K562 (cell line): ENCODE data around the gene CHAC1. TPM values are rescaled to one million over a fixed set of nuclear protein-coding genes. Genes with fewer than 3 reads are reported as not detected.

Experiments
- ATAC-seq: fragments of 200-7000 bp; cut with Tn5 transposase; 3 replicates; pipeline ENCODE4 v1.9.1; 2020; ENCODE audit warnings: moderate library complexity
- BruUV-seq: library from RNA; stranded (reverse); fragments of 400-500 nt; replicated peaks from 2 replicates; lab custom pipeline; 2021; lab: Mats Ljungman, UMichigan
- CTCF ChIA-PET: fragments of 300-600 bp; formaldehyde crosslinking; extraction: SDS; loops from one replicate; lab custom pipeline; 2021; ENCODE audit warnings: low intra/inter-chr PET ratio; lab: Yijun Ruan, JAX
- POLR2A ChIA-PET: fragments of 300-600, 350-650 bp; sonication (Branson Sonifier 250); formaldehyde crosslinking; extraction: SDS; loops from one replicate; lab custom pipeline; 2021; ENCODE audit warnings: antibody characterized with exemption, inconsistent platforms; lab: Yijun Ruan, JAX
- DNase-seq, 4 experiments: peaks; one replicate each; pipeline versions ENCODE4 v3.0.0 to v3.0.0-alpha.2; 2011 to 2018; ENCODE audit warnings: low spot score in 3 of 4, mixed read lengths in 3 of 4; ENCODE audit errors: extremely low read depth in 1 of 4
- FAIRE-seq: peaks from 2 replicates; lab custom pipeline; 2011; peaks lifted over from hg19 to GRCh38; lab: Jason Lieb, UNC
- H2AFZ ChIP-seq: 2 replicates; pipeline ENCODE4 v1.6.0; 2011; ENCODE audit warnings: low read depth, low read length, control low read depth, inconsistent platforms
- H3K27ac ChIP-seq: fragments of 200-600 bp; 3 replicates; pipeline ENCODE4 v1.8.0; 2011; ENCODE audit warnings: low read depth, mild to moderate bottlenecking, control low read depth, inconsistent platforms, low read length, moderate library complexity, mixed read lengths; ENCODE audit errors: extremely low read depth
- H3K27me3 ChIP-seq, 2 experiments: fragments of 300-600 bp in 1 of 2; 2 replicates in 1 of 2; 3 replicates in 1 of 2; pipeline versions ENCODE4 v1.6.0 to v1.8.0; 2011; ENCODE audit warnings: inconsistent platforms in 2 of 2, low read length in 2 of 2, mild to moderate bottlenecking in 1 of 2, mixed read lengths in 1 of 2, moderate library complexity in 1 of 2; ENCODE audit not compliant: control insufficient read depth in 2 of 2, insufficient read depth in 2 of 2
- H3K36me3 ChIP-seq: fragments of 300-600 bp; 3 replicates; pipeline ENCODE4 v1.8.0; 2011; ENCODE audit warnings: mild to moderate bottlenecking, low read length, inconsistent platforms; ENCODE audit not compliant: control insufficient read depth, insufficient read depth
- H3K4me1 ChIP-seq, 2 experiments: fragments of 200-600 bp in 1 of 2; replicated peaks in 1 of 2; 2 replicates in 1 of 2; 3 replicates in 1 of 2; pipeline versions ENCODE4 v1.5.1 to v1.8.0; 2011; ENCODE audit warnings: inconsistent platforms in 2 of 2, low read length in 2 of 2, mild to moderate bottlenecking in 1 of 2, mixed read lengths in 1 of 2, moderate library complexity in 1 of 2; ENCODE audit not compliant: control insufficient read depth in 2 of 2, insufficient read depth in 2 of 2
- H3K4me2 ChIP-seq: 2 replicates; pipeline ENCODE4 v1.6.1; 2011; ENCODE audit warnings: low read length, control low read depth, inconsistent platforms, mixed read lengths; ENCODE audit not compliant: insufficient read depth
- H3K4me3 ChIP-seq: fragments of 200-600 bp; sonication (generic), shearing (Covaris generic); 2 replicates; pipeline ENCODE4 v1.5.1; 2016; ENCODE audit warnings: control low read depth, inconsistent platforms
- H3K79me2 ChIP-seq: fragments of 200-600 bp; 3 replicates; pipeline ENCODE4 v1.8.0; 2011; ENCODE audit warnings: low read length, inconsistent platforms; ENCODE audit not compliant: control insufficient read depth, insufficient read depth
- H3K9ac ChIP-seq, 2 experiments: 2 replicates each; pipeline versions ENCODE4 v1.6.0 to v1.6.1; 2011; ENCODE audit warnings: low read depth in 2 of 2, low read length in 2 of 2, control low read depth in 1 of 2, inconsistent platforms in 1 of 2, mild to moderate bottlenecking in 1 of 2, mixed read lengths in 1 of 2; ENCODE audit not compliant: insufficient read depth in 1 of 2
- H3K9me1 ChIP-seq: one replicate; pipeline ENCODE4 v1.6.0; 2011; ENCODE audit warnings: inconsistent platforms, mild to moderate bottlenecking, low read length, moderate library complexity; ENCODE audit not compliant: control insufficient read depth, insufficient read depth
- H3K9me3 ChIP-seq: replicated peaks from 2 replicates; pipeline ENCODE4 v1.5.1; 2011; ENCODE audit warnings: low read depth, low read length, inconsistent platforms; ENCODE audit not compliant: control insufficient read depth, insufficient read depth
- H4K20me1 ChIP-seq: replicated peaks from 2 replicates; pipeline ENCODE4 v1.6.1; 2011; ENCODE audit warnings: low read length, inconsistent platforms, mixed read lengths; ENCODE audit not compliant: control insufficient read depth, insufficient read depth
- CBFA2T3 ChIP-seq: fragments of 450-650 bp; IDR thresholded peaks from 2 replicates; pipeline ENCODE4 v1.6.1; 2017
- IFI16 ChIP-seq: fragments of 250-450 bp; sonication (Bioruptor Pico); IDR thresholded peaks from 2 replicates; pipeline ENCODE4 v2.1.2; 2022; ENCODE audit warnings: mild to moderate bottlenecking, inconsistent platforms
- SMAD4 ChIP-seq: fragments of 250-450 bp; sonication (Bioruptor Pico); conservative IDR thresholded peaks from 2 replicates; pipeline ENCODE4 v1.8.0; 2021; ENCODE audit warnings: inconsistent platforms, mild to moderate bottlenecking, moderate library complexity
- SNRNP70 ChIP-seq: fragments of 200-400 bp; formaldehyde crosslinking; optimal IDR thresholded peaks from 2 replicates; pipeline ENCODE3; 2017; ENCODE audit warnings: low read depth, low read length
- WGBS: fragments of 100-300 bp; shearing (Covaris generic); methylation state at CpG from one replicate; pipeline ENCODE4 v1.1.6; 2016; ENCODE audit warnings: low coverage, mixed read lengths; ENCODE audit not compliant: insufficient coverage; ENCODE audit errors: missing lambda C conversion rate; 5-methylcytosine and 5-hydroxymethylcytosine counted together
- in situ Hi-C: fragments of 300-500 bp; cut with MboI; formaldehyde crosslinking; loops from 4 replicates; pipeline ENCODE4 v1.15.0; 2018; ENCODE audit warnings: inconsistent platforms, mixed read lengths
- intact Hi-C: fragments of 100-400 bp; cut with micrococcal nuclease; formaldehyde crosslinking; loops from 2 replicates; pipeline ENCODE4 v1.14.2; 2022
- polyA plus RNA-seq, 8 experiments: library from polyadenylated mRNA; depleted of rRNA in 4 of 8; stranded (reverse) in 5 of 8; unstranded in 3 of 8; fragments of >200 nt; fragmentation: Nextera tagmentation in 2 of 8; fragmentation: Illumina TruSeq in 1 of 8; extraction: Ambion mirVana in 2 of 8; extraction: Trizol in 1 of 8; gene quantifications; 2 replicates each; pipeline versions ENCODE4 v1.2.1 to v1.2.3, GENCODE V29; 2011 to 2014; ENCODE audit warnings: inconsistent platforms in 1 of 8, missing spikeins in 1 of 8
- total RNA-seq, 7 experiments: library from RNA; depleted of rRNA in 6 of 7; stranded (reverse); fragments of >200 nt in 6 of 7; fragmentation: Illumina TruSeq in 2 of 7; extraction: Trizol in 2 of 7; gene quantifications; 2 replicates each; pipeline versions ENCODE4 v1.2.1 to v1.2.3, GENCODE V29; 2011 to 2021; ENCODE audit warnings: low replicate concordance in 1 of 7
- TF ChIP-seq, protein P1 (sequence below), 2 experiments: IDR thresholded peaks; 2 replicates each; pipeline ENCODE4 v1.6.1; 2011; ENCODE audit warnings: borderline replicate concordance in 1 of 2, control low read depth in 1 of 2, low read depth in 1 of 2, low read length in 1 of 2, mild to moderate bottlenecking in 1 of 2, mixed read lengths in 1 of 2, moderate library complexity in 1 of 2; ENCODE audit not compliant: insufficient read depth in 1 of 2, insufficient read length in 1 of 2, poor library complexity in 1 of 2, severe bottlenecking in 1 of 2; ENCODE audit errors: extremely low read depth in 1 of 2
- TF ChIP-seq, protein P2 (sequence below), 2 experiments: fragments of 450-650 bp in 1 of 2; sonication (generic) in 1 of 2; formaldehyde crosslinking in 1 of 2; IDR thresholded peaks in 1 of 2; conservative IDR thresholded peaks in 1 of 2; 2 replicates each; pipeline versions ENCODE4 v1.6.1 to v1.8.1; 2016 to 2023; ENCODE audit warnings: mild to moderate bottlenecking in 2 of 2, moderate library complexity in 2 of 2, inconsistent platforms in 1 of 2, missing genetic modification reagents in 1 of 2

The CHAC1 gene
- total and polyA plus RNA-seq, 9 of the 15 experiments (the other 6 are each of a cell fraction or from before 2014, with no cell fraction given): 0.47 to 39.0 (median 7.5) TPM

DNA sequence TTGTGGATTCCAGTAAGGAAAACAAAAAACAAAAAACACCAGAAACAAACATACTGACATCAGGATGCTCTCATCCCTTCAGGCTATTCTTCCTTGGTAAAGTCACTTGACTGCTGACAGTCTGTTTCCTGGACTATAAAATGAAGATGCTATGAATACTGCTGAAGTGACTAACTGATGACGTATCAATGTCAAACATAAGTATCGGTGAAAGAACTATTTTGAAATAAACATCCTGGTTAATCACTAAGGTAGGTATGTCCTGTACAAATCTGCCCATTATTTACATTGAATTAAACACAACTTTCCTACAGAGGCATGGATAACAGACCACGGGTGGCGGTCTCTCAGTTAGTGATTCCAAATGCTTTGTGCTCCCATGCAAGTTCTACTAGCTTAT is 45.9 kb downstream of the CHAC1 start:
- intact Hi-C loops (no loop called here), in situ Hi-C loops (no loop called here)
- no peak overlapping the region for H3K4me2 ChIP-seq
- FAIRE-seq (no peak), DNase-seq (no peak), ATAC-seq (no peak)
- CTCF ChIA-PET: no interaction called here
- WGBS: 100% methylated on average over 4 of the region's 4 CpGs
- no peaks in the 10 kb centered on the region for H3K9me1 ChIP-seq
- H3K9ac ChIP-seq: no peak overlapping the region
- BruUV-seq: no TSS peak
- H3K27me3 ChIP-seq: no peaks in the 10 kb centered on the region
- H3K79me2 ChIP-seq: no peaks in the 10 kb centered on the region
- no peaks in the 10 kb centered on the region for H3K4me1 ChIP-seq
- H3K4me3 ChIP-seq: no peak overlapping the region
- H4K20me1 ChIP-seq: no peaks in the 10 kb centered on the region
- no peak overlapping the region for H2AFZ ChIP-seq
- no peak for TF ChIP-seq SMAD4 (CRISPR knock-in tag)
- peaks cover 72% of the 10 kb centered on the region for H3K36me3 ChIP-seq
- POLR2A ChIA-PET: no interaction called here
- H3K27ac ChIP-seq: no peak overlapping the region
- H3K9me3 ChIP-seq: no peaks in the 10 kb centered on the region

DNA sequence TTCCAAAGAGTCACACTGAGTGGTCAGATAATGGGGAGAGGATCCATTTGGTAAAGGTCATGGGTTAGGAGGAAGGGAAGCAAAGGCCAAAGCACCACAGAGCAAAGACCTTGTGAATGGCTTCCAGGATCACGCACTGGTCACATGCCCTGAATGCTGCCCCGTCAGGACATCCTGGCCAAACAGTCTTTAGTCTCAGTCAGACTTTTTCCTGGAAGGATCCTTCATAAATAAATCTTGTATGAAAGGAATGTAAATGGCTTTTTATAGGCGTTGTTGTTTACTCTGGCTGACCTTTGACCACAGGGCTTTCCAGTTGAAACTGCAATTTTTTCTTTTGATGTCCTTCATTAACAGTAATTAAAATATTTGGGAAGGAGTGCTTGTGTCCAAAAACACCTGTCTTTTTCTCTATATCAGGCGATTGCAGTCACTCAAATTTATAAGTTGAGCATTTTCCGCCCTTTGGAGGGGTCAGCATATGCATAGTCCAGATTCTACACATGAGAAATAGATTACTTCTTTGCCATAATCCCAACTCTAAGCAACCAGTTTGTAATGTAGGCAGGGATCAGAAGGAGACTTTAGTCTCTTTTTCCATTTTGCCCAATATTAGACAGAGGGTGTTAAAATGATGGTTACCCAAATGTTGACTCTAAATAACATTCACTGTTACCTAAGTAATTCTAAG is 48.4 kb downstream of the CHAC1 start:
- H3K36me3 ChIP-seq: peaks cover 77% of the 10 kb centered on the region
- TF ChIP-seq, protein P1, sequence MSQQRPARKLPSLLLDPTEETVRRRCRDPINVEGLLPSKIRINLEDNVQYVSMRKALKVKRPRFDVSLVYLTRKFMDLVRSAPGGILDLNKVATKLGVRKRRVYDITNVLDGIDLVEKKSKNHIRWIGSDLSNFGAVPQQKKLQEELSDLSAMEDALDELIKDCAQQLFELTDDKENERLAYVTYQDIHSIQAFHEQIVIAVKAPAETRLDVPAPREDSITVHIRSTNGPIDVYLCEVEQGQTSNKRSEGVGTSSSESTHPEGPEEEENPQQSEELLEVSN (IDR thresholded peaks at IDR 0.05; ENCODE audit: borderline replicate concordance in 1 of 2, extremely low read depth in 1 of 2, insufficient read depth in 1 of 2, insufficient read length in 1 of 2, low read depth in 1 of 2, low read length in 1 of 2, poor library complexity in 1 of 2, severe bottlenecking in 1 of 2): no peak
- TF ChIP-seq CBFA2T3 (no peak), SNRNP70 (no peak), IFI16 (no peak)
- TF ChIP-seq, protein P2, sequence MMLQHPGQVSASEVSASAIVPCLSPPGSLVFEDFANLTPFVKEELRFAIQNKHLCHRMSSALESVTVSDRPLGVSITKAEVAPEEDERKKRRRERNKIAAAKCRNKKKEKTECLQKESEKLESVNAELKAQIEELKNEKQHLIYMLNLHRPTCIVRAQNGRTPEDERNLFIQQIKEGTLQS (IDR thresholded peaks at IDR 0.05): no peak
- TF ChIP-seq, protein P2 (CRISPR knock-in tag; conservative IDR thresholded peaks at IDR 0.05): no peak

More for the DNA sequence above, 48.4 kb downstream of the CHAC1 start:
- Histone ChIP-seq H2AFZ (no peak overlapping the region), H3K79me2 (no peaks in the 10 kb centered on the region), H3K27ac (no peak overlapping the region), H3K4me2 (no peak overlapping the region), H3K9me3 (no peaks in the 10 kb centered on the region), H3K27me3 (no peaks in the 10 kb centered on the region), H3K9ac (no peak overlapping the region), H3K9me1 (no peaks in the 10 kb centered on the region), H3K4me3 (no peak overlapping the region), H4K20me1 (no peaks in the 10 kb centered on the region), H3K4me1 (no peaks in the 10 kb centered on the region)
- no TSS peak for BruUV-seq
- POLR2A ChIA-PET: interaction anchor here (1.5 kb wide), 1 partner anchor 372 kb away, joined by 4 read pairs; no protein-coding TSS in a partner anchor
- CTCF ChIA-PET: no interaction called here
- in situ Hi-C loops (no loop called here), intact Hi-C loops (no loop called here)
- 87% methylated on average over 5 of the region's 5 CpGs for WGBS
- FAIRE-seq (no peak), DNase-seq (no peak), ATAC-seq (no peak)
